K562 (cell line): ENCODE data around the gene ADRA2B.

ENCODE experiments used
- ATF3 ChIP-seq, 2 experiments: fragments of 450-650 bp in 1 of 2; sonication (generic) in 1 of 2; formaldehyde crosslinking in 1 of 2; IDR thresholded peaks in 1 of 2; conservative IDR thresholded peaks in 1 of 2; 2 replicates each; pipeline versions ENCODE4 v1.6.1 to v1.8.1; 2016 to 2023; ENCODE audit warnings: mild to moderate bottlenecking in 2 of 2, moderate library complexity in 2 of 2, inconsistent platforms in 1 of 2, missing genetic modification reagents in 1 of 2
- ATF7 ChIP-seq: fragments of 450-650 bp; IDR thresholded peaks from 2 replicates; pipeline ENCODE4 v1.7.1; 2014; ENCODE audit warnings: mild to moderate bottlenecking, moderate library complexity
- CREM ChIP-seq: IDR thresholded peaks from 2 replicates; pipeline ENCODE4 v1.6.1; 2014; ENCODE audit warnings: antibody characterized with exemption, low read depth
- CTCF ChIP-seq, 3 experiments: IDR thresholded peaks in 2 of 3; conservative IDR thresholded peaks in 1 of 3; 2 replicates each; pipeline ENCODE4 v1.5.1; 2011 to 2012; ENCODE audit warnings: low read length in 3 of 3, mild to moderate bottlenecking in 3 of 3, control low read depth in 2 of 3, improper control_type of control experiment in 1 of 3, inconsistent platforms in 1 of 3, low read depth in 1 of 3, mixed read lengths in 1 of 3, moderate library complexity in 1 of 3; ENCODE audit not compliant: insufficient read depth in 2 of 3
- HDAC6 ChIP-seq: IDR thresholded peaks from 2 replicates; pipeline ENCODE4 v1.6.1; 2012; ENCODE audit warnings: low read depth, mild to moderate bottlenecking, control low read depth, inconsistent platforms, low read length, moderate library complexity
- HNRNPH1 ChIP-seq: fragments of 200-400 bp; formaldehyde crosslinking; optimal IDR thresholded peaks from 2 replicates; pipeline ENCODE3; 2017; ENCODE audit warnings: low read depth, mild to moderate bottlenecking, low read length, moderate library complexity
- SIN3A ChIP-seq, 2 experiments: fragments of 150-350 bp in 1 of 2; IDR thresholded peaks; 2 replicates each; pipeline ENCODE4 v1.6.1; 2011 to 2016; ENCODE audit warnings: borderline replicate concordance in 2 of 2, low read depth in 2 of 2, low read length in 2 of 2, mild to moderate bottlenecking in 2 of 2, moderate library complexity in 2 of 2; ENCODE audit not compliant: control insufficient read depth in 1 of 2
- USF2 ChIP-seq: sonication (generic); formaldehyde crosslinking; IDR thresholded peaks from 2 replicates; pipeline ENCODE4 v1.5.0; 2020; ENCODE audit warnings: missing genetic modification reagents
- YY1 ChIP-seq, 3 experiments: IDR thresholded peaks; 2 replicates each; pipeline ENCODE4 v1.6.1; 2011; ENCODE audit warnings: low read length in 2 of 3, mild to moderate bottlenecking in 2 of 3, moderate library complexity in 2 of 3, borderline replicate concordance in 1 of 3, control low read depth in 1 of 3, low read depth in 1 of 3; ENCODE audit not compliant: insufficient read depth in 3 of 3, insufficient replicate concordance in 2 of 3, control insufficient read depth in 1 of 3, insufficient read length in 1 of 3; ENCODE audit errors: extremely low read depth in 1 of 3
- TF ChIP-seq, protein P1 (sequence below): sonication (generic); formaldehyde crosslinking; IDR thresholded peaks from 2 replicates; pipeline ENCODE4 v1.8.1; 2023; ENCODE audit warnings: mild to moderate bottlenecking, missing genetic modification reagents

DNA sequence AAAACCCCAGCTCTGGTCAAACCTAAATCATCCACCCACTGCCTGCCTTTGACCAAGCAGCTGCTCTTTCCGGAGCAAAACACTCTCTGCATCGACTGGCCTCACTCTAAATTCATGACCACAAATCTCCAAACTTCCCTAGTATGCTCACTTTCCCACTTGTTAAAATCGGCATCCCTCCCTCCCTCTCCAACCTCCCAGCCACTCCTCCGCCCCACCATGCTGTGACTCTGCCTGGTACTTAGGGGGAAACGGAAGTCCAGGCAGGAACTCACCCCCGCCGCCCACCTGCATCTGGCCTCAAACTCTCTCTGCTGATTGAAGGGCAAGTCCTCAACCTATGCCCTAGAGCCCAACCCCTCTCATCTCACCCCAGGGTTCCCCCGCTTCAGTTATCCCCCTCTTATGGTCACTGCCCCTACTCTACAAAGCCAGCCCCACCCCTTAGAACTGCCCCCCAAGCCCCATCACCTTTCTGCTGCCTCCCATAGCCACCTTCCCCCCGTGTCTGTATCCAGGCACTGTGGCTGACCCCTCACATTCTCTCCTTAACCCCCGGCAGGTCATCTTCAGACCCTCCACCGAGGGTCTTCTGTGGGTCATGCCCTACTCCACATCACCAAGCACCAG, 3.8 kb upstream of the ADRA2B start:
- TF ChIP-seq CTCF (IDR thresholded peaks at IDR 0.05 in 2 of 3, conservative IDR thresholded peaks at IDR 0.05 in 1 of 3; ENCODE audit: insufficient read depth in 2 of 3, low read depth in 1 of 3, low read length in 3 of 3): no peak
- TF ChIP-seq ATF7: no peak
- TF ChIP-seq CREM: no peak
- no peak for TF ChIP-seq USF2
- TF ChIP-seq SIN3A (IDR thresholded peaks at IDR 0.05; ENCODE audit: borderline replicate concordance in 2 of 2, control insufficient read depth in 1 of 2, low read depth in 2 of 2, low read length in 2 of 2): no peak
- TF ChIP-seq YY1 (IDR thresholded peaks at IDR 0.05; ENCODE audit: borderline replicate concordance in 1 of 3, control insufficient read depth in 1 of 3, extremely low read depth in 1 of 3, insufficient read depth in 3 of 3, insufficient read length in 1 of 3, insufficient replicate concordance in 2 of 3, low read depth in 1 of 3, low read length in 2 of 3): no peak
- no peak for TF ChIP-seq HNRNPH1
- TF ChIP-seq ATF3 (IDR thresholded peaks at IDR 0.05): no peak
- no peak for TF ChIP-seq ATF3 (CRISPR knock-in tag; conservative IDR thresholded peaks at IDR 0.05)
- TF ChIP-seq, protein P1, sequence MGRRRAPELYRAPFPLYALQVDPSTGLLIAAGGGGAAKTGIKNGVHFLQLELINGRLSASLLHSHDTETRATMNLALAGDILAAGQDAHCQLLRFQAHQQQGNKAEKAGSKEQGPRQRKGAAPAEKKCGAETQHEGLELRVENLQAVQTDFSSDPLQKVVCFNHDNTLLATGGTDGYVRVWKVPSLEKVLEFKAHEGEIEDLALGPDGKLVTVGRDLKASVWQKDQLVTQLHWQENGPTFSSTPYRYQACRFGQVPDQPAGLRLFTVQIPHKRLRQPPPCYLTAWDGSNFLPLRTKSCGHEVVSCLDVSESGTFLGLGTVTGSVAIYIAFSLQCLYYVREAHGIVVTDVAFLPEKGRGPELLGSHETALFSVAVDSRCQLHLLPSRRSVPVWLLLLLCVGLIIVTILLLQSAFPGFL (CRISPR knock-in tag): no peak
- TF ChIP-seq HDAC6: no peak
